Kidney capillary endothelial cell (primary cell): ENCODE results near the gene CCDC102A.
"Not testable (repeated sequence)": the region's sequence is repeated elsewhere in the genome, so short reads cannot be mapped to it uniquely, and the experiment has no call there.

ENCODE experiments used
- DNase-seq: peaks from one replicate; pipeline ENCODE4 v3.0.0-alpha.2; 2018; ENCODE audit warnings: low spot score

The CCDC102A gene

DNA sequence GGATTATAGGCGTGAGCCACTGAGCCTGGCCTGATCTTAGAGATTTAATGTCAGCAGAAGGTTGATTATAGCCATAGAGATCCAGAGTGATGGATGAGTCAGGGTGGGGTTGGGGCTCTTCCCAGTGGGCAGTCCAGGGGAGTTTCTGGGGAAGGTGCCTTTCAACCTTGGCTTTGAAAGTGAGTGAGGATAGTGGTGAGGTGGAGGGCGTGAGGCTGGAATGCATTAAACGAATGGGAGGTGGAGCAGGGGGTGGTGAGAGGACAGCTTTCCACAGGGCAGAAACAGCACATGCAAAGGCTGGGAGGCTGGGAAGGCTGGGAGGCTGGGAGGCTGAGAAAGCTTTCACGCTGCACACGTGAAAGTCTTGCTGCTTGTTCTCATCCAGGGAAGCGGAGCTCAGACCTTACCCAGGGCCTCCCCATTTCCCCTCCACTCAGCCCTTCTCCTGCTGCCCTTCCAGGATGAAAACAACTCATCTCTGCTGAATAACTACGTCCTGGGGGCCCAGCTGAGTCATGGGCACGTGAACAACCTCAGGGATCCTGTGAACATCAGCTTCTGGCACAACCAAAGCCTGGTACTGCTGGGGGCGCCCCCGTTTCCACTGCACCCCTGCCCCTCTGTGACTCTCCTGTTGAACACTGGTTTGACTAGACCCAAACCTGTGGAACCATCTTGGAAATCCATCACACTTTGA, 28.4 kb upstream of the CCDC102A start:
- no peak for DNase-seq

GRCh38 chr16:57563761-57564160, 27.4 kb upstream of the CCDC102A start:
- DNase-seq: no peak

DNA sequence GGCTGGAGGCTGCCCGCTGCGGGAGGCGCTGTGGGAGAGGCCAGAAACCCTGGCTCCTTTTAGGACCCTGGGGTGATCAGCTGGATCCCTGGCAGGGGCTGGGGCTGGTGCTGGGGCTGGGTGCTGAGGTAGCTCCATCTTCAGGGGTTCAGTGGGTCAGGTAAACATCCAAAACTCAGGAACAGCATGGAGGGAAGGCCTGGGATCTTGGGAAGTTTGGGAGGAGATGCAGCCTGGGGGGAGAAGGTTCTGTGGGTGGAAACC, 27.0 kb upstream of the CCDC102A start:
- no peak for DNase-seq

GRCh38 chr16:57562669-57563486, 26.5 kb upstream of the CCDC102A start:
- DNase-seq: no peak

- no peak for DNase-seq
Observed at GRCh38 chr16:57562066-57562465, 25.7 kb upstream of the CCDC102A start.

GRCh38 chr16:57559072-57559790, 22.9 kb upstream of the CCDC102A start:
- no peak for DNase-seq

- DNase-seq: no peak
Observed at GRCh38 chr16:57556941-57557541, 20.7 kb upstream of the CCDC102A start.

- DNase-seq: no peak
Observed at GRCh38 chr16:57555831-57556230, 19.5 kb upstream of the CCDC102A start.

DNA sequence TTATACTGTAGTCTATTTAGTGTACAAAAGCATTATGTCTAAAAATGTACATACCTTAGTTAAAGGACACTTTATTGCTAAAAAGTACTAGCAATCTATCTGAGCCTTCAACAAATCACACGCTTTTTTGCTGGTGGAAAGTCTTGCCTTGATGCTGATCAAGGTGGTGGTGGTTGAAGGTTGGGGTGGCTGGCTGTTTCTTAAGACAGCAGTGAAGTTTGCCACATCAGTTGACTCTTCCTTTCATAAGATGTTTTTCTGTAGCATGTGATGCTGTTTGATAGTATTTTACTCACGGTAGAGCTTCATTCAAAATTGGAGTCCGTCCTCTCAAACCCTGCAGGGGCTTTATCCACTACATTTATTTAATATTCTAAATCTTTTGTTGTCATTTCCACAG, 14.7 kb upstream of the CCDC102A start:
- no peak for DNase-seq

GRCh38 chr16:57549730-57550129, 13.4 kb upstream of the CCDC102A start:
- no peak for DNase-seq

- no peak for DNase-seq
Observed at GRCh38 chr16:57548408-57548807, 12.0 kb upstream of the CCDC102A start.

DNA sequence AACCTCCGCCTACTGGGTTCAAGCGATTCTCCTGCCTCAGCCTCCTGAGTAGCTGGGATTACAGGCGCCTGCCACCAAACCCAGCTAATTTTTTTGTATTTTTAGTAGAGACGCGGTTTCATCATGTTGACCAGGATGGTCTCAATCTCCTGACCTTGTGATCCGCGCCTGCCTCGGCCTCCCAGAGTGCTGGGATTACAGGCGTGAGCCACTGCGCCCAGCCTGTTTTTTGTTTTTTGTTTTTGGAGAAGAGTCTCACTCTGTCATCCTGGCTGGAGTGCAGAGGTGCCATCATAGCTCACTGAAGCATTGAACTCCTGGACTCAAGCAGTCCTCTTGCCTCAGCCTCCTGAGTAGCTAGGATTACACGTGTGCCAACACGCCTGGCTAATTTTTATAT, 11.2 kb upstream of the CCDC102A start:
- not testable (repeated sequence) for DNase-seq

DNA sequence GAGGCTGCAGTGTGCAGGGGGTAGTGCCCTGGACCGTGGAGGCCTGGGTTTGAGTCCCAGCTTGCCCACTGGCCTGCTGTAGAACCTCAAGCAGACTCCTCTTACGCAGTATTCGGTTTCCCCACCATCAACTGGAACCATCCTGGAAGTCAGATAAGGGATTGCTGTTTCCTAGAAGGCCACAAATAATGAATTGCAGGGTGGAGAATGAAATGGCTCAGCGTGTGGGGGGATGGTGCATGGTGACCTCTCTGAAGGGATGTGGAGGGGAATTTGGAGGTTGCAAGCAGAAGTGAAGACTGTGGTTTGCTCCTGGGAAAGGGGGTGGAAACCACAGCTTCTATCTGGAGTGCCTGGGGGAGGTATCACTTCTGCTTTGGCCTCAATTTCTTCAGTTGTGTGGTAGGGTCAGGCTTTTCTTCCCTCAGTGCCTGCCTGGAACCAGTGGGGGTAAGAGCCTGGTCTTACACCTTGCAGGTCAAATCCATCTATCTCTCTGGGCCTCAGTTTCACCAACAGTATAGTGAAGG, 7.8 kb upstream of the CCDC102A start:
- no peak for DNase-seq

DNA sequence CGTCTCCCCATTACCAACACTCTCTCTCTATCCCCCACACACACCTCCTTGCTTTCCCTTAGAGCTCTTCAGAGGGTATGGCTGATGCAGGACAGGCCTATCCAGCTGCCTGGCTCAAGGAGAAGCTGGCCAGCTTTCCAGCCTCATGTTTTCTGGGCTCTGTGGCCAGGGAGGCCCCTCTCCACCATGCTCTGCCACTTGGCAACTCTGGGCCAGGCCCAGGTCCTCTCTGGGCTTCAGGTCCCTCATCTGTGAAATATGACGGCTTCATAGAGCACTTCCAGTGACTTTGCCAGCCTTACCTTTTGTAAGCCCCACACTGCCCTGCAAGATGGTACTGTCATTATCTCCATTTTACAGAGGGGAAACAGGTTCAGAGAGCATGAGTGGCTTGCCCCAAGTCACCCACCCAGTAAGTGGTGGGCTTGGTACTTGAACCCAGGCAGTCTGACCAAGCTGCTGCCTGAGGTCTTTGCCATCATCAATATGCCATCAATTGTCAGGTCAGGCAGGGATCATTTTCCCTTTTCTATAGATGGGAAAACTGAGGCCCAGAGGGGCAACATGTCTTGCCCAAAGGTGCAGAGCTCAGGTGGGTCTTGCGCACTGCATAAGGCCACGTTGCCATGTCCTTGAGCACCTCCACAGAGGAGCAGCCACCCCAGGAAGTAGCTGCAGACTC, 5.5 kb upstream of the CCDC102A start:
- DNase-seq: no peak

DNA sequence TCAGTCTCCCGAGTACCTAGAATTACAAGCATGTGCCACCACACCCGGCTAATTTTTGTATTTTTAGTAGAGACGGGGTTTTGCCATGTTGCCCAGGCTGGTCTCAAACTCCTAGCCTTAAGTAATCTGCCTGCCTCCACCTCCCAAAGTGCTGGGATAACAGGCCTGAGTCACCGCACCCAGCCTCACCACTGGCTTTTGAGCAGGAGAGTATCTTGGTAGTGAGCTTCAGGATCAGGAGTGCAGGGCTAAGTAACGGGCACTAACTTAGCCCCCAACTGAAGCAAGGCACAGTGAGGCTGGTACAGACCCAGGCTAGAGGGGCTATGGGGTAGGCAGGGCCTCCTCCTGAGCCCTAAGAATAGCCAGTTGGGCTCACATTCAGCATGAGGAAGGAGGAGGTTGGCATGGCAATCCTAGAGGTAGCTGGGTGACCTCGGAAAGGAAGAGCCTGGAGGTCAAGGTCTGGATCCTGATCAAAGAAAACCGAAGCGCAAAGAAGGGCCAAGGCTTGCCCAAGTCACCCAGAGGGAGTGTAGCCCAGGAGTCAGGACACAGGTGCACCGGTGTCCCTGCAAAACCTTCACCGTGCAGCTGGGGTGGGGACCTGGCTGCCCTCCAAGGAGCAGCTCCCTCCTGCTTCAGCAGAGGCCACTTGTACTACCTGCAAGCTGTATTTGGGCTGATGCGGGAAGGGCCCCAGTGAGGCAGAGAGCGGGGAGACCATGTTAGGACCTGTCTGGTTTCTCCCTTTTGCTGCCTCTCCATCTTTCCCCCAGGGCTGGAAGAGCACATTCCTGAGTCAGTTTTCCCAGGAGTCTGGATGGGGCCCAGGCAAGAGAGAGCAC, 4.8 kb upstream of the CCDC102A start:
- DNase-seq: no peak

- DNase-seq: no peak
Observed at GRCh38 chr16:57540387-57540786, 4.0 kb upstream of the CCDC102A start.

GRCh38 chr16:57539072-57539796, 2.9 kb upstream of the CCDC102A start:
- no peak for DNase-seq

GRCh38 chr16:57538235-57538721, 1.9 kb upstream of the CCDC102A start:
- no peak for DNase-seq

DNA sequence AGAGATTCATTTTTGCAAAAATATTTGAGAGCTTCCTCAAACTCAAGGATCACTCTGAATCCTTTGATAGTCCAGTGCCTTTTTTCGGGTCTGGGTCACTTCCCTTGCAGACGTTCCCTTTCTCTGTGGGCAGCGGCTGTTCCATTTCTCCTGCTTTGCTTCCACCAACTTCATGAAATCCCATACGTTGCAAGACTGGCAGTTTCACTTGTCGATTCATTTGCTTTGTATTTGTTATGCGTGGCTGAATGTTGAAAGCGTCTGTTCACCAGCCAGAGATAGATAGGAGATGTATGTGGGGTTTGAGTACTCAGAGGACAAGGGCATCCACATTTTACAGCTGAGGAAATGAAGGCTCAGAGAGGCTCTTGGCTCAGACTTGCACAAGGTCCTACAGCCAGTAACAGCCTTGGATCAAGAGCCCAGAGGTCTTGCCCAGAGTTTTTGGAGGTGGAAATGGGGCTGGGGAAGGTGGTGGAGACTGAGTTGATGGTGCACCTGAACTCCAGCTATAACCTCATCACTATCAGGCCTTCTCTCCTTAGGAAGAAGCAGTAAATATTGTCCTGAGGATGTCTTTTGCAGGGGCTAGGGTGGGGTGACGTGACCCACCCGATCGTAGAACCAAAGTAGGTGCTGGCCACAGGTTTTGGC, 1.3 kb upstream of the CCDC102A start:
- DNase-seq: no peak

GRCh38 chr16:57537194-57537505, 779 bp upstream of the CCDC102A start:
- no peak for DNase-seq
